Activated CD8-positive, alpha-beta T cell treated with anti-CD3 and anti-CD28 coated beads for 36 hours (primary cell): ENCODE data around the gene TTC29. TPM values are rescaled to one million over a fixed set of nuclear protein-coding genes. Genes with fewer than 3 reads are reported as not detected.
"Not testable (repeated sequence)": the region's sequence is repeated elsewhere in the genome, so short reads cannot be mapped to it uniquely, and the experiment has no call there.

Experiments
- ATAC-seq: fragments of 200-7000 bp; cut with Tn5 transposase; one replicate; pipeline ENCODE4 v1.10.0; 2021; ENCODE audit warnings: mild to moderate bottlenecking, moderate library complexity
- CTCF ChIA-PET: fragments of 350-600 bp; sonication (Branson Sonifier 250); formaldehyde crosslinking; loops from one replicate; lab custom pipeline; 2021; ENCODE audit warnings: antibody characterized with exemption; lab: Charles Lee
- POLR2A ChIA-PET: fragments of 350-600 bp; sonication (Branson Sonifier 250); formaldehyde crosslinking; loops from one replicate; lab custom pipeline; 2021; ENCODE audit warnings: antibody characterized with exemption; lab: Charles Lee
- DNase-seq: peaks from one replicate; pipeline ENCODE4 v3.0.0-alpha.2; 2020
- H3K27ac Mint-ChIP-seq: one replicate; pipeline ENCODE4 v1.8.0; 2021; ENCODE audit warnings: mild to moderate bottlenecking, mixed read lengths
- H3K27me3 Mint-ChIP-seq: one replicate; pipeline ENCODE4 v1.8.0; 2021; ENCODE audit warnings: mixed read lengths
- H3K36me3 Mint-ChIP-seq: one replicate; pipeline ENCODE4 v1.8.0; 2021; ENCODE audit warnings: low read depth, mixed read lengths
- H3K4me1 Mint-ChIP-seq: one replicate; pipeline ENCODE4 v1.8.0; 2021; ENCODE audit warnings: low read depth, mixed read lengths
- H3K4me3 Mint-ChIP-seq: one replicate; pipeline ENCODE4 v1.8.0; 2021; ENCODE audit warnings: mild to moderate bottlenecking, moderate library complexity, mixed read lengths
- H3K9me3 Mint-ChIP-seq: one replicate; pipeline ENCODE4 v1.8.0; 2021; ENCODE audit warnings: mixed read lengths
- intact Hi-C: fragments of 100-400 bp; cut with micrococcal nuclease; formaldehyde crosslinking; loops from one replicate; pipeline ENCODE4 v1.10.0; 2022
- total RNA-seq, 2 experiments: library from RNA; stranded (reverse); gene quantifications; one replicate each; pipeline ENCODE4 v1.2.3, GENCODE V29; 2021
- TF ChIP-seq, protein P1 (sequence below): fragments of 200-600 bp; IDR thresholded peaks from one replicate; pipeline ENCODE4 v1.8.0; 2022; ENCODE audit warnings: antibody characterized with exemption, mild to moderate bottlenecking

Gene TTC29
- total RNA-seq, 2 experiments from 2014 or later = not detected

DNA sequence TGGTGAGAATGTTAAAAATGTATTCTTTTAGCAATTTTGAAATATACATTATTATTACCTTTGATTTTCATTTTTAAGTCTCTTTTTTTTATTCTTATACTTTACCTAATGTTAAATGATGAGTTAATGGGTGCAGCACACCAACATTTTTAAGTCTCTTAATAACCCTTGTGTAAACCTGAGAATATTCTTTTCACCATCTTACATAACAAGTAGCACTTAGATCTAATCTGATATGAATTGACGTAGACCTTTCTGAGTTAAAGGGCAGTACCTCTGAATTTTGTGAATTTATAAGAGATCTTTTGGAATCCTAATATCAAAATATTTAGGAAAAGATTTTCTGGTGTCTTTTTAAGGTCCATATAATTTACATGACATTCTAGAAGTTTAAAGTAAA, 110.6 kb downstream of the TTC29 start:
- TF ChIP-seq, protein P1, sequence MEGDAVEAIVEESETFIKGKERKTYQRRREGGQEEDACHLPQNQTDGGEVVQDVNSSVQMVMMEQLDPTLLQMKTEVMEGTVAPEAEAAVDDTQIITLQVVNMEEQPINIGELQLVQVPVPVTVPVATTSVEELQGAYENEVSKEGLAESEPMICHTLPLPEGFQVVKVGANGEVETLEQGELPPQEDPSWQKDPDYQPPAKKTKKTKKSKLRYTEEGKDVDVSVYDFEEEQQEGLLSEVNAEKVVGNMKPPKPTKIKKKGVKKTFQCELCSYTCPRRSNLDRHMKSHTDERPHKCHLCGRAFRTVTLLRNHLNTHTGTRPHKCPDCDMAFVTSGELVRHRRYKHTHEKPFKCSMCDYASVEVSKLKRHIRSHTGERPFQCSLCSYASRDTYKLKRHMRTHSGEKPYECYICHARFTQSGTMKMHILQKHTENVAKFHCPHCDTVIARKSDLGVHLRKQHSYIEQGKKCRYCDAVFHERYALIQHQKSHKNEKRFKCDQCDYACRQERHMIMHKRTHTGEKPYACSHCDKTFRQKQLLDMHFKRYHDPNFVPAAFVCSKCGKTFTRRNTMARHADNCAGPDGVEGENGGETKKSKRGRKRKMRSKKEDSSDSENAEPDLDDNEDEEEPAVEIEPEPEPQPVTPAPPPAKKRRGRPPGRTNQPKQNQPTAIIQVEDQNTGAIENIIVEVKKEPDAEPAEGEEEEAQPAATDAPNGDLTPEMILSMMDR = no peak
- H3K9me3 Mint-ChIP-seq = no peaks in the 10 kb centered on the region
- no peaks in the 10 kb centered on the region for H3K36me3 Mint-ChIP-seq
- intact Hi-C loops = no loop called here
- ChIA-PET CTCF (no interaction called here), POLR2A (no interaction called here)
- DNase-seq = no peak
- ATAC-seq = no peak
- H3K4me3 Mint-ChIP-seq = no peak overlapping the region
- no peaks in the 10 kb centered on the region for H3K4me1 Mint-ChIP-seq
- peaks cover 2% of the 10 kb centered on the region for H3K27me3 Mint-ChIP-seq
- H3K27ac Mint-ChIP-seq = no peak overlapping the region

DNA sequence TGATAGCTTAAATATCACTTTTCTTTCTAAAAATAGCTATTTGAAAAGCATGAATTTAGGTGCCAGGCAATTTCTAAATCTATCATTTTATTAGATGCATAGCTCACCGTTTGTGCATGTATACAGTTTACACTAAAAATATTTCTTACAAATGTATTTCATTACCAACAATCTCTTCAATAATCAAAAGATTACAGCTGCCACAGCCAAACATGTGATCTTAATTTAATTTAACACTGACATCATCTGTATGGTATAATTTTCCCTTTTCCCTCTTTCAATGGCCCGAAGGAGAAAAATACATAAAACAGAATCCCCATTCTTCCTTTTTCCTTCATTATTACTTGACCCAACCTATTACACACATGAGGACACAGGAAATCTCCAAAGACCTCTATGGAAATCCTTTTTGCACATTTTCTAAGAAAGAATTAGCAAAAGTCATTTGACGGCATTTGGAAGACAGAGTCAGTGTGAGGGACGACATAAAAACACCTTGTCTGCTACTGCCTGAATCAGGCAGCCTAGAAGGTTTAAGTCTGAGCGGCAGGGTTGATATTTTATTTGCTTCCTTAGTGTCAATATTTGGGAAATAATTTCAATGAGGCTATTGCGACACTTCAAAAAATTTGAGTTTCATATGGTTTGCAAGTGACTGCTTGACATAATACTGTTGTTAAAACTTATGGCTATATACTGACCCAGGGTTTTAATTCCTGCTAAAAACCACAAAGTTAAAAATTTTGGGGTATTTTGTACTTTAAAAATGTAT, 111.2 kb downstream of the TTC29 start:
- TF ChIP-seq, protein P1 = no peak
- no peaks in the 10 kb centered on the region for H3K9me3 Mint-ChIP-seq
- no peak overlapping the region for H3K4me3 Mint-ChIP-seq
- ChIA-PET POLR2A (no interaction called here), CTCF (no interaction called here)
- H3K4me1 Mint-ChIP-seq = no peaks in the 10 kb centered on the region
- H3K36me3 Mint-ChIP-seq = no peaks in the 10 kb centered on the region
- peaks cover 2% of the 10 kb centered on the region for H3K27me3 Mint-ChIP-seq
- intact Hi-C loops = no loop called here
- no peak overlapping the region for H3K27ac Mint-ChIP-seq
- no peak for ATAC-seq
- no peak for DNase-seq

DNA sequence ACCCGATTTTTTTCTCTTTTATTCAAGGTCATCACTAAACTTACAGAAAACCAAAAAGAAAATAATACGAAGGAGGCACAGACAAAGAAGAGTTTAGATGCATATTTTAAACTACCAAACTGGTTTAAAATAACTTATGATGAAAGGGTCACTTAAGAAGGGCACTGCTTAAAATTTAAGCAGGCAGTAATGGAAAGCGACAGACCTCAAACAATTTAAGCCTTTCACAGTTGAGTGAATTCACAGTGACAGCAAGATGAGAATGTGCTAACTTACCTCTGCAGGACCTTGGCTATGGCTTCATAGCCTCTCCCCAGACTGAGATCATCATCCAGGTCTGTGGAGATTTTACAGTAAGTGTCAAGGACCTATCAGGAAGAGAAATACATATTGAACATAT, 112.1 kb downstream of the TTC29 start:
- intact Hi-C loops = no loop called here
- no peaks in the 10 kb centered on the region for H3K4me1 Mint-ChIP-seq
- no peaks in the 10 kb centered on the region for H3K9me3 Mint-ChIP-seq
- no peak overlapping the region for H3K27ac Mint-ChIP-seq
- ATAC-seq (no peak), DNase-seq (no peak)
- POLR2A ChIA-PET = no interaction called here
- no peak overlapping the region for H3K4me3 Mint-ChIP-seq
- CTCF ChIA-PET = no interaction called here
- no peaks in the 10 kb centered on the region for H3K36me3 Mint-ChIP-seq
- TF ChIP-seq, protein P1 = no peak
- H3K27me3 Mint-ChIP-seq = peaks cover 5% of the 10 kb centered on the region

DNA sequence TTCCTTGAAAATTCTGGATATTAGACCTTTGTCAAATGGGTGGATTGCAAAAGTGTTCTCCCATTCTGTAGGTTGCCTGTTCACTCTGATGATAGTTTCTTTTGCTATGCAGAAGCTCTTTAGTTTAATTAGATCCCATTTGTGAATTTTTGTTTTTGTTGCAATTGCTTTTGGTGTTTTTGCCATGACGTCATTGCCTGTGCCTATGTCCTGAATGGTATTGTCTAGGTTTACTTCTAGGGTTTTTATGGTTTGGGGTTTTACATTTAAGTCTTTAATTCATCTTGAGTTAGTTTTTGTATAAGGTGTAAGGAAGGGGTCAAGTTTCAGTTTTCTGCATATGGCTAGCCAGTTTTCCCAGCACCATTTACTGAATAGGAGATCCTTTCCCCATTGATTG, 122.7 kb downstream of the TTC29 start:
- DNase-seq, H3K9me3 Mint-ChIP-seq, ATAC-seq, intact Hi-C loops, H3K4me3 Mint-ChIP-seq, H3K4me1 Mint-ChIP-seq, CTCF ChIA-PET, H3K27me3 Mint-ChIP-seq, H3K27ac Mint-ChIP-seq, H3K36me3 Mint-ChIP-seq, POLR2A ChIA-PET: not testable (repeated sequence)

DNA sequence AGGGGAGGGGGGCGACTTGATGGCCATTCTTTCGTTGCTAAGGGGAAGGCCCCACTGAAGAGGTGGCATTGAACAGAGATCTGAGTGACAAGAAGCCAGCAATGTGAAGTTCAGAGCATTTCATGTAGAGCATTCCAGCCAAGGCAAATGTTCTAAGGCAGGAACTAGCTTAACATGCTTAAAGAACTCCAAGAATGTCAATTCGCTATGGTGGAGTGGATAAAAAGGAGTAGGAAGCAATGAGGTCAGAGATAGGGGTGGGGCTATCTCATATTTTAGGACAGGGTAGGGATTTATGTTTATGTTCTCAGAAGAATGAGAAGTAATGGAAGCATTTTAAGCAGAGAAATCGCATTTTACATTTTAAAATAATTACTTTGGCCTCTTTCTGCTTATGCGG, 130.9 kb downstream of the TTC29 start:
- ChIA-PET CTCF (interaction anchor here (0.9 kb wide), 1 partner anchor 247 kb away, joined by 3 read pairs; no protein-coding TSS in a partner anchor), POLR2A (no interaction called here)
- ATAC-seq (no peak), DNase-seq (no peak)
- Mint-ChIP-seq H3K36me3 (no peaks in the 10 kb centered on the region), H3K9me3 (no peaks in the 10 kb centered on the region), H3K27me3 (peaks cover 7% of the 10 kb centered on the region), H3K4me3 (no peak overlapping the region), H3K4me1 (no peaks in the 10 kb centered on the region), H3K27ac (no peak overlapping the region)
- intact Hi-C loops = no loop called here
- TF ChIP-seq, protein P1 = no peak
